GM19043 (cell line): ENCODE results near the gene LGI2.
A peak's percentile ranks its signal among the peaks of the same experiment; 100 is the strongest.

ENCODE experiments used
- ATAC-seq: cut with Tn5 transposase; IDR thresholded peaks from one replicate; pipeline ENCODE4 v1.9.1; 2021; ENCODE audit warnings: low read depth; ENCODE audit not compliant: unreplicated experiment

Gene LGI2

DNA sequence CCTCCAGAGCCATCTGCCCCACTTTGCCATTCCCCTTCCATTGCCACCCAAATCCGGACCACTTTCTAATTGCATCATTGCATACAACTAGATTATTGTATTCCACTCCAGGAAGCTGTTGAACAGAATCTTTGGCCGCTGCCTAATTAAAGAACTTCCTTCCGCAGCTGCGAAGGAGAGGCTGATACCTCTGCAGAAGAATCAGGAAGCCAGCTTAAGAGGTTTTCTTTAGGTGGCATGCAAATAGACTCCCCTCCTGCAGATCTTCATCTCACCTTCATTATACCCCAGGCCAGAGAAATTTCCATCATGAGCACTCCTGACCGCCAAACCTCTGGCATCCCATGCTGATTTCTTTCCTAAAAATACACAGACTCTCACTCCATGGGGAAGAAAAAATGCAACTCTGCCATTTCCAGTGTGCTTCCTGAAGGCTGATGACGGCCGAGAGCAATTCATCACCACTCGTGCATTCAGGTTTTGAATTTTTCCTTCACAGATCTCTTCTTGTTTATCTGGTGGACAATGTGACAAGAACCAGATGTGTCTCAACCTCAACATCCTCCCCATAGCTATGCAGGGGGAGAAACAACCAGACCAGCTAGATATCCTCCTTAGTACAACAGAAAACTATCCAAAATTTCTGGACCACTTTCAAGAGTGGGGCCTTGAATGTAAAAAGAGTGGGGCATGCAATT lies 31.2 kb downstream of the LGI2 start:
- ATAC-seq, result no peak

DNA sequence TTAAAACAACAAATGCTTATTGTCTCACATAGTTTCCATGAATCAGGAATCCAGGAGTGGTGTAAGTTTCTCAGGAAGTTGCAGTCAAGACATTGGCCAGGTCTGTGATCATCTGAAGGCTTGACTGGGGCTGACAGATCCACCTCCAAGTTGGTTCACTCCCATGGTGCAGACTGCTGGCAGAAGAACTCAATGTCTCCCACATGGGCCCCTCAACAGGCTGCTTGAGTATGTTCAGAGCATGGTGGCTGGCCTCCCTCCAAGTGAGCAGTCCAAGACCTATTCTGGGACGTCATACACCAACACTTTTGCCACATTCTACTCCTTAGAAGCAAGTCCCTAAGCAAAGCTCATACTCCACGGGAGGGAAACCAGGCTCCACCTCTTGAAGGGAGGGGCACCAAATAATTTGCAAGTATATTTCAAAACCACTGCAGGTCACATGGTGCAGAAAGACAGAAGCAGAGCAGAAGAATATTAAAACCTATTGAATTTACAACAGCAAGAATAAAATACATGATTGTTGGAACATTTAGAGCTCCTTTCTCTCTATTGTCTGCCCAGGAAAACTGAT lies 35.3 kb downstream of the LGI2 start:
- no peak for ATAC-seq

DNA sequence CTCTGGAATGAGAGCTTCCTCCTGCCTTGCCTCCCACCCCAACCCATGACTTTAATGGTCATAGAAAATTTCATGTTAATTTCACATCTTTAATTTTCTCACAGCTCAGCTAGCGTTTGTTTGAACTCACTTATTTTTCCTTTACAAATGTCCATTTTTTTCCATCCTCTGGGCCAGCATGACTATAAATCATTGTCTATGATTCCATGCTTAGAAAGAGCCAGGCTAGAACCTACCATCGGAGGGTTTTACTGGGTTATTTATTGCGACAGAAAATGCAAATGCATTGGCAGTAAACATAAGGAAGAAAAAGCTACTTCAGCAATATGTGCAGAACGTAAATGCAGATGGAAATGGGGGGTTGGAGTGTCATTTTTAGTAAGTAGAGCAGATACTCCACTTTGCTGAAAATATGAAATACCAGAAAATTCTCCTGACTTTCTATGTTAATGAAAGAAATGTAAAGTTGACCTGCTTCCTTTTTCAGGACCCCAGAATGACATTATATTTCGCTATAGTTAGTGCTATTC lies 37.1 kb downstream of the LGI2 start:
- no peak for ATAC-seq

- no peak for ATAC-seq
These were observed 37.8 kb downstream of the LGI2 start for GRCh38 chr4:24992968-24993367.

DNA sequence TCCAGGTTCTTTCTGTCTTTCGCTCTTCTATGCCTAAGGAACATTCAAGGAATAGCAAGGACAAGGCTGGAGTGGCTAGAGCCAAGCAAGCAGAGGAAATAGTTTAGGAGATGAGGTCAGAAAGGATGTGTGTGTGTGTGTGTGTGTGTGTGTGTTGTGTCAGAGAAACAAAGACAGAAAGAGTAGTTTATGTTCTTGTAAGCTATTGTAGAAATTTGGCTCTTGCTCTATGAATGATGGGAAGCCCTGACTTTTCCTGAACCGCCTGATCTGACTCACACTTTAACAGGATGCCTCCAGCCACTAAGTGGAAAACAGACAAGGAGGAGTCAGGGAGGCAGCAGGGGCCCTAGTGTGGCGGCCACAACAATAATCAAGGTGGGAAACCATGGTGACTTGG lies 39.7 kb downstream of the LGI2 start:
- no peak for ATAC-seq

DNA sequence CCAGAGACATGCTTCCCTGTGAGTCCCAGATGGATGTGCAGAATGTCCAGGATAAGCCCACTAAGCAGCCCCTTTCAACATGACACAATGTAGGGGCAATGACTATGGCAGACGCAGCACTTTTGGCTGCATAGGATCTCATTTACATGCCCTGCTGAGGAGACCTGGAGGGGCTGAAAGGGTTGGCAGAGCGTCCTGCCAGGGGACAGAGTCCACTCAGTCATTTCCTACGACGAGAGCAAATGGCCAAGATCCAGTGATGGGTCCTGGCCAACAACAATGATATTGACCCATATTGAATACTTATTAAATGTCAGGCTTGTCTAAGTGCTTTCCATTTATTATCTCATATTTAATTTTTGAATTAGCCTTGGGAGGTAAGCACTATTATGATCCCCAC lies 41.4 kb downstream of the LGI2 start:
- ATAC-seq, result no peak

GRCh38 chr4:24988776-24989175 lies 42.0 kb downstream of the LGI2 start:
- no peak for ATAC-seq

- ATAC-seq, result no peak
These were observed 45.9 kb downstream of the LGI2 start for GRCh38 chr4:24984602-24985532.

DNA sequence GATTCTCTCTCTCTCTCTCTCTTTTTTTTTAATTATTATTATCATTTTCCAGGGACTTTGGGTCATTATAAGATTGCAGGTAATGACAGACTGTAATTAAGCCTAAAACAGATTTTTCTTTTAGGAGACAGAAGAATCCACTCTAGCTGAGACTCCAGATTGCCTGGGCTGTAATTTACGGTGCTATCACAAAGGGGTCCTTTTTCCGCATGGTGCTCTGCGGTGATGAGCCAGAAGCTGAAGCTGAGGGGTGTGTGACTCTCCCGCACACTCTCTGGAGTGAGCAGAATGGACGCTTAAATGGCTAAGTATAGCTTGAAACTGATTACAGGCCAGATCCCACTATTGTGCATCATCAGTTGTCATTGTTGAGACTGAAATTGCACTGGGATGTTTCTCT lies 50.0 kb downstream of the LGI2 start:
- no peak for ATAC-seq

- peak; percentile 72 for ATAC-seq
These were observed 50.6 kb downstream of the LGI2 start for GRCh38 chr4:24980064-24980690.

GRCh38 chr4:24979554-24979953 lies 51.2 kb downstream of the LGI2 start:
- ATAC-seq, result no peak

DNA sequence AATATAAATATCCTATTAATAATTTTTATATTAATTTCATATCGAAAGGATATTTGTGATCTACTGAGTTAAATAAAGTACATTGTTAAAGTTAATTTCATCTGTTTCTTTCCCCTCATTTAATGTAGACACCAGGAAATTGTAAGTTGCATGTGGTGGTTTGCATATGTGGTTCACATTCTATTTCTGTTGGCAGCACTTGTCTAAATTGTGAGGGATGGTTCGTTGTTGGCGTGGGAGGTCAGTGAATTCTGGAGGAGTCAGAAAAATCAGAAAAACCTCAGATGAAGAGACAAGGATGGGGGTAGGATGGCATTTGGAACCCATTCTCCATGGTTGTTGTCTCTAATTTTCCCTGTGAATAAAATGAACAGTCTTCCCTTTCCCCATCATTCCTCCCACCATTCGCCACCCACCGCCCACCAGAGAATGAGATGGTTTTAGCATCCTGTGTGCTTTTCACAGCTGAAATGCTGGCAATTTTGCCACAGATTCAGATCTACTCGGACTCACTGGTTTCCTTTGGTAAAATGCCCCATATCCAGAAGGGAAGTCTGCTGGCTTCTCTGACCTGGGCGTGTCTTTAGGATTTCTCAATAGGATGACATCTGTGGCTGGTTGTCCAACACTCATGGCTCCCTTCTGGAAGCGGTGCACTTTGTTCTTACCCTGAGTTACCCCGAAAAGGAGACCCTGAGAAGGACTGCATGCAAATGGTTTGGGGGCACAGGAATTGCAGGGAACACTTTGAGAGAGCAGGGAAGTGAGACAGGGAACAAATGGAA lies 52.3 kb downstream of the LGI2 start:
- no peak for ATAC-seq

DNA sequence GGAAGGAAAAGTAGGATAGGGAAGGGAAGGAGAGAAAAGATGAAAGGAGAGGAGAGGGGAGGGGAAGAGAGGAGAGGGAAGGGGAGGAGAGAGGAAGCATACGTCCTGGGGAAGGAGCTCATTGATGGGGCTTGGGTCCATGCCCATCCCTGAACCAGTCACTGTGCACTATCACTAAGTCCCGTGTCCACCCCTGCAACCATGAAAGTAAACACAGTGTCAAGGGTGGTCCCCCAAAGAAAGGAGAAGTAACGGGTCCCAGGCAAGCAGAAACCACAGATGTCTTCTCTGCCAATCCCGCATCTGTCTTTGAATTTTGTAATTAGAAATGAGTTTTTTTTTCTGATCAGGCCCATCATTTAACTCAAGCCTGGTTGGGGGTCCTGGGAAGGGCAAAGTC lies 55.2 kb downstream of the LGI2 start:
- no peak for ATAC-seq

GRCh38 chr4:24973747-24974601 lies 56.8 kb downstream of the LGI2 start:
- no peak for ATAC-seq

DNA sequence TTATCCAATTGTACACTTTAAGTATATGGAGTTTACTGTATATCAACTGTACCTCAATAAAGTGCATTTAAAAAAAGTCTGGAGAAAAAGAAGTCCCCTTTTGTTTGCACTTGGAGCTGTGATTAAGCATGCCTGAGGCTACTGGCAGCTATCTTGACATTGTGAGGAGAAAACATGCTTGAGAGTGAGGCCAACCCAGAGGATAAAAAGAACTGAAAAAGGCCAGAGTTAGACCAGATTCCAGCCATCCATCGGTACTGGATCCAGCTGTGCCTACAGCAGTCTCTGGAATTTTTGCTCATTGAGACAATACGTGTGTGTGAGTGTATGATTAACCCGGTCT lies 57.4 kb downstream of the LGI2 start:
- ATAC-seq, result no peak

- no peak for ATAC-seq
These were observed 59.6 kb downstream of the LGI2 start for GRCh38 chr4:24971192-24971591.

DNA sequence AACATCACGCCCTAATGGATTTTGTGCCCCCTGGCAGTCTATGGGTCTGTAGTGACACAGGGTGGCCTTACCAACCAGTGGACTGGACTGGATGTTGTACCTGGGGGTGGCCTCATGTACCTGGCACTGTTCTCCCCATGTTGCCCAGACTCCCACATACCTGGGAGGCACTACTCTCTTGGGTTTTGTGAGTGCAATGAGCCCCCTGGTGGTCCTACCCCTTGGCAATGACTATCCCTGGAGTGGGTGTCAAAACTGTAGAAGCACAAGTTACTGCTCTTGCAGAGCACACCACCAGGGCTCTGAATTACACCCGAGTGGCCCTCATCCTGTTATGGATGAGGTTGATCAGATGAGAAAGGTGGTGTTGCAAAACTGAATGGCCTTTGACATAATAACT lies 60.1 kb downstream of the LGI2 start:
- ATAC-seq, result no peak

DNA sequence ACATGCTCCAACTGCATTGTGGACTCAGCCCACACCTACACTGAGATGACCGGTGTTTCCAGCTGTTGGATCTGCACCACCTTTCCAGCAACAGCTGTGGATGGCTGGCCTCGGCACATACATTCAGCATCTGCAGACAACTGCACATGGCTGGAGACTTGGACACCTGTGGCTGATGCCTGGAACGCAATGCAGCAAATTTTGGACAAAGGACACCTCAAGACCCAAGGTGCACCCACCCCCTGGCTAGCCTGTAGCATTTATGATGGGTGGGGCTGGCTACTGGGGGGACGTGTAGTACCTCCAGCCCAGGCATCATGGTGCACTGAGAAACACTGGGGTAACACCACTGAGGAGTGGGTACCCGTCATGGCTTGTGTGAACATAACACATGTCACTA lies 60.6 kb downstream of the LGI2 start:
- no peak for ATAC-seq

GRCh38 chr4:24969486-24969885 lies 61.3 kb downstream of the LGI2 start:
- no peak for ATAC-seq
